ENCODE data around the gene CDH26. TPM values are rescaled to one million over a fixed set of nuclear protein-coding genes. Genes with fewer than 3 reads are reported as not detected.

The CDH26 gene
- total RNA-seq, 2 experiments from 2014 or later: 0.75 to 1.1 TPM

- H3K4me1 ChIP-seq (ENCODE audit: insufficient read depth, low read length): peaks cover 15% of the 10 kb centered on the region
- H3K36me3 ChIP-seq (ENCODE audit: insufficient read depth, low read length): no peaks in the 10 kb centered on the region
- no peak overlapping the region for H3K27ac ChIP-seq (ENCODE audit: low read depth in 1 of 2, low read length in 2 of 2)
- DNase-seq (peak in 1 of 14 experiments; percentile 27), ATAC-seq (ENCODE audit: poor library complexity) (no peak)
- POLR2A ChIA-PET: interaction anchor here (0.7 to 2.0 kb wide), 2 partner anchors 8 to 10 kb away, joined by 3 to 5 read pairs; partner anchors contain the start of genes FAM217B and PPP1R3D
- H3K4me1 Mint-ChIP-seq (ENCODE audit: low read depth): peaks cover 33% of the 10 kb centered on the region
- H3K27me3 ChIP-seq (ENCODE audit: control insufficient read depth in 1 of 2, insufficient read depth in 2 of 2, low read length in 2 of 2): no peaks in the 10 kb centered on the region
- TF ChIP-seq CTCF (IDR thresholded peaks at IDR 0.05): no peak
- no peaks in the 10 kb centered on the region for H3K9me3 Mint-ChIP-seq
- peak overlapping the region; percentile 83 for H3K4me3 ChIP-seq (ENCODE audit: low read length)
- H3K27me3 Mint-ChIP-seq: no peaks in the 10 kb centered on the region
- no peaks in the 10 kb centered on the region for H3K36me3 Mint-ChIP-seq (ENCODE audit: low read depth)
- peak overlapping the region; percentile 80 for H3K4me3 Mint-ChIP-seq
- no peak overlapping the region for H3K27ac Mint-ChIP-seq
- intact Hi-C loops (cut with DNase I, micrococcal nuclease): no loop called here
- CTCF ChIA-PET: interaction anchor here (1.9 to 2.4 kb wide), 2 partner anchors 11 to 16 kb away, joined by 15 to 31 read pairs; no protein-coding TSS in a partner anchor
- H3K9me3 ChIP-seq (ENCODE audit: control insufficient read depth in 1 of 2, insufficient read depth in 1 of 2, low read length in 2 of 2): no peaks in the 10 kb centered on the region
These were observed 25.5 kb upstream of the CDH26 start for GRCh38 chr20:59932616-59933295.

GRCh38 chr20:59933296-59933848 is 24.9 kb upstream of the CDH26 start, which contains the start of gene SYCP2:
TSS of gene SYCP2 (minus strand) at chr20:59933637. CDS start at chr20:59922413, 11,224 bp downstream.
- TF ChIP-seq CTCF (IDR thresholded peaks at IDR 0.05): no peak
- Histone ChIP-seq H3K36me3 (ENCODE audit: insufficient read depth, low read length) (no peaks in the 10 kb centered on the region), H3K27me3 (ENCODE audit: control insufficient read depth in 1 of 2, insufficient read depth in 2 of 2, low read length in 2 of 2) (no peaks in the 10 kb centered on the region), H3K9me3 (ENCODE audit: control insufficient read depth in 1 of 2, insufficient read depth in 1 of 2, low read length in 2 of 2) (no peaks in the 10 kb centered on the region), H3K4me1 (ENCODE audit: insufficient read depth, low read length) (peaks cover 18% of the 10 kb centered on the region), H3K4me3 (ENCODE audit: low read length) (peak within 1 kb of the TSS; percentile 83), H3K27ac (ENCODE audit: low read depth in 1 of 2, low read length in 2 of 2) (peak within 1 kb of the TSS in 1 of 2 donors; percentile 27)
- intact Hi-C loops (cut with DNase I, micrococcal nuclease): no loop called here
- POLR2A ChIA-PET: interaction anchor here (1.4 kb wide), 1 partner anchor 16 kb away, joined by 4 read pairs; no protein-coding TSS in a partner anchor
- ATAC-seq (ENCODE audit: poor library complexity) (peak; percentile 81), DNase-seq (peak; percentile 35 to 87 (median 58))
- Mint-ChIP-seq H3K9me3 (no peaks in the 10 kb centered on the region), H3K36me3 (ENCODE audit: low read depth) (peaks cover 1% of the 10 kb centered on the region), H3K27me3 (no peaks in the 10 kb centered on the region), H3K27ac (peak within 1 kb of the TSS; percentile 67), H3K4me1 (ENCODE audit: low read depth) (peaks cover 39% of the 10 kb centered on the region), H3K4me3 (peak within 1 kb of the TSS; percentile 86)
- CTCF ChIA-PET: interaction anchor here (1.1 to 2.4 kb wide), 6 partner anchors 10 to 25 kb away, joined by 3 to 31 read pairs (median 6); partner anchors contain the start of gene CDH26

GRCh38 chr20:59933849-59934585 is 24.2 kb upstream of the CDH26 start:
- peak overlapping the region in 1 of 2 donors; percentile 27 for H3K27ac ChIP-seq (ENCODE audit: low read depth in 1 of 2, low read length in 2 of 2)

More at GRCh38 chr20:59933849-59934585, 24.2 kb upstream of the CDH26 start:
- Mint-ChIP-seq H3K36me3 (ENCODE audit: low read depth) (peaks cover 7% of the 10 kb centered on the region), H3K9me3 (no peaks in the 10 kb centered on the region), H3K27ac (peak overlapping the region; percentile 67), H3K27me3 (no peaks in the 10 kb centered on the region), H3K4me3 (peak overlapping the region; percentile 86), H3K4me1 (ENCODE audit: low read depth) (peaks cover 44% of the 10 kb centered on the region)
- Histone ChIP-seq H3K9me3 (ENCODE audit: control insufficient read depth in 1 of 2, insufficient read depth in 1 of 2, low read length in 2 of 2) (peaks cover 0 to under 1% of the 10 kb centered on the region in 2 experiments), H3K4me1 (ENCODE audit: insufficient read depth, low read length) (peaks cover 25% of the 10 kb centered on the region), H3K36me3 (ENCODE audit: insufficient read depth, low read length) (no peaks in the 10 kb centered on the region), H3K27me3 (ENCODE audit: control insufficient read depth in 1 of 2, insufficient read depth in 2 of 2, low read length in 2 of 2) (no peaks in the 10 kb centered on the region), H3K4me3 (ENCODE audit: low read length) (peak overlapping the region; percentile 83)
- TF ChIP-seq CTCF (IDR thresholded peaks at IDR 0.05): peak; percentile 92
- peak; percentile 62 to 90 (median 75) for DNase-seq
- intact Hi-C loops (cut with DNase I, micrococcal nuclease): no loop called here
- ChIA-PET POLR2A (interaction anchor here (0.6 to 1.4 kb wide), 3 partner anchors 11 to 272 kb away, joined by 3 to 6 read pairs (median 4); no protein-coding TSS in a partner anchor), CTCF (interaction anchor here (0.6 to 2.4 kb wide), 7 partner anchors 10 to 24 kb away, joined by 3 to 31 read pairs (median 6); partner anchors contain the start of gene CDH26)
- ATAC-seq (ENCODE audit: poor library complexity): peak; percentile 71
